ENCODE data around the gene EPHB1. TPM values are rescaled to one million over a fixed set of nuclear protein-coding genes. Genes with fewer than 3 reads are reported as not detected.

The EPHB1 gene
- total and polyA plus RNA-seq, 2 of the 13 experiments (the other 11 are each of a cell fraction or from before 2014, with no cell fraction given), result 0.07 to 0.21 TPM

- H3K9ac ChIP-seq (ENCODE audit: insufficient read depth, low read depth, low read length), result no peak overlapping the region
- CTCF ChIA-PET (ENCODE audit: low intra/inter-chr PET ratio, low total read pairs), result no interaction called here
- no peak overlapping the region for H3K4me3 ChIP-seq (replicated peaks in 1 of 3; ENCODE audit: insufficient read depth in 1 of 3, low read depth in 2 of 3, low read length in 3 of 3)
- in situ Hi-C loops (cut with HindIII; ENCODE audit: extremely low pct_ligation_motif_present, low pct_unique_long_range_greater_than_20kb), result no loop called here
- no peak overlapping the region for H2AFZ ChIP-seq (ENCODE audit: low read length)
- FAIRE-seq, result no peak
- no peaks in the 10 kb centered on the region for H3K9me3 ChIP-seq (ENCODE audit: low read length)
- H3K4me1 ChIP-seq (ENCODE audit: insufficient read depth, low read length), result no peaks in the 10 kb centered on the region
- no peak for ATAC-seq
- TF ChIP-seq FOXC1 (CRISPR knock-in tag; IDR thresholded peaks at IDR 0.05; ENCODE audit: borderline replicate concordance) (no peak), ZNF205 (CRISPR knock-in tag; IDR thresholded peaks at IDR 0.05) (no peak), ZNF563 (CRISPR knock-in tag; IDR thresholded peaks at IDR 0.05) (no peak), GATAD2A (CRISPR knock-in tag; IDR thresholded peaks at IDR 0.05) (no peak), HMGA1 (CRISPR knock-in tag; conservative IDR thresholded peaks at IDR 0.05) (no peak), ZNF263 (CRISPR knock-in tag; IDR thresholded peaks at IDR 0.05) (no peak), ZNF782 (CRISPR knock-in tag; IDR thresholded peaks at IDR 0.05; ENCODE audit: borderline replicate concordance) (no peak), FOXA1 (IDR thresholded peaks at IDR 0.05) (no peak), FOXA1 (CRISPR knock-in tag; IDR thresholded peaks at IDR 0.05) (no peak), ZBTB42 (CRISPR knock-in tag; IDR thresholded peaks at IDR 0.05) (no peak), ZNF550 (CRISPR knock-in tag; IDR thresholded peaks at IDR 0.05; ENCODE audit: borderline replicate concordance) (no peak), KDM5B (CRISPR knock-in tag; IDR thresholded peaks at IDR 0.05; ENCODE audit: borderline replicate concordance) (no peak), RXRA (CRISPR knock-in tag; IDR thresholded peaks at IDR 0.05) (no peak), ZNF512B (CRISPR knock-in tag; IDR thresholded peaks at IDR 0.05; ENCODE audit: borderline replicate concordance) (no peak), HMG20B (CRISPR knock-in tag; conservative IDR thresholded peaks at IDR 0.05) (no peak), ZUFSP (CRISPR knock-in tag; IDR thresholded peaks at IDR 0.05; ENCODE audit: borderline replicate concordance) (no peak), ZBTB3 (CRISPR knock-in tag; IDR thresholded peaks at IDR 0.05; ENCODE audit: borderline replicate concordance, low read depth) (no peak)
- TF ChIP-seq, protein P1, sequence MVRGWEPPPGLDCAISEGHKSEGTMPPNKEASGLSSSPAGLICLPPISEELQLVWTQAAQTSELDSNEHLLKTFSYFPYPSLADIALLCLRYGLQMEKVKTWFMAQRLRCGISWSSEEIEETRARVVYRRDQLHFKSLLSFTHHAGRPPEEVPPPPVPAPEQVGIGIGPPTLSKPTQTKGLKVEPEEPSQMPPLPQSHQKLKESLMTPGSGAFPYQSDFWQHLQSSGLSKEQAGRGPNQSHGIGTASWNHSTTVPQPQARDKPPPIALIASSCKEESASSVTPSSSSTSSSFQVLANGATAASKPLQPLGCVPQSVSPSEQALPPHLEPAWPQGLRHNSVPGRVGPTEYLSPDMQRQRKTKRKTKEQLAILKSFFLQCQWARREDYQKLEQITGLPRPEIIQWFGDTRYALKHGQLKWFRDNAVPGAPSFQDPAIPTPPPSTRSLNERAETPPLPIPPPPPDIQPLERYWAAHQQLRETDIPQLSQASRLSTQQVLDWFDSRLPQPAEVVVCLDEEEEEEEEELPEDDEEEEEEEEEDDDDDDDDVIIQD (CRISPR knock-in tag; IDR thresholded peaks at IDR 0.05; ENCODE audit: low read depth), result no peak
- TF ChIP-seq, protein P2, sequence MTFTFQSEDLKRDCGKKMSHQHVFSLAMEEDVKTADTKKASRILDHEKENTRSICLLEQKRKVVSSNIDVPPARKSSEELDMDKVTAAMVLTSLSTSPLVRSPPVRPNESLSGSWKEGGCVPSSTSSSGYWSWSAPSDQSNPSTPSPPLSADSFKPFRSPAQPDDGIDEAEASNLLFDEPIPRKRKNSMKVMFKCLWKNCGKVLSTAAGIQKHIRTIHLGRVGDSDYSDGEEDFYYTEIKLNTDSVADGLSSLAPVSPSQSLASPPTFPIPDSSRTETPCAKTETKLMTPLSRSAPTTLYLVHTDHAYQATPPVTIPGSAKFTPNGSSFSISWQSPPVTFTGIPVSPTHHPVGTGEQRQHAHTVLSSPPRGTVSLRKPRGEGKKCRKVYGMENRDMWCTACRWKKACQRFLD (CRISPR knock-in tag; IDR thresholded peaks at IDR 0.05; ENCODE audit: borderline replicate concordance), result no peak
- H3K27me3 ChIP-seq (ENCODE audit: control insufficient read depth in 1 of 2, insufficient read depth in 2 of 2, low read length in 2 of 2), result peaks cover 0 to 4% of the 10 kb centered on the region in 2 experiments; a peak in 2 of 5 replicates
- intact Hi-C loops (cut with micrococcal nuclease; ENCODE audit: unreplicated experiment), result no loop called here
- no peaks in the 10 kb centered on the region for H4K20me1 ChIP-seq (ENCODE audit: insufficient read depth, low read length)
- H3K79me2 ChIP-seq (ENCODE audit: insufficient read depth, low read length), result no peaks in the 10 kb centered on the region
- POLR2A ChIA-PET, result no interaction called here
- H3K36me3 ChIP-seq (replicated peaks in 1 of 2; ENCODE audit: control insufficient read depth in 1 of 2, insufficient read depth in 2 of 2, low read length in 2 of 2), result no peaks in the 10 kb centered on the region
- WGBS (ENCODE audit: low lambda C conversion rate), result 2% methylated on average over 4 of the region's 4 CpGs
- H3K4me2 ChIP-seq (ENCODE audit: low read depth, low read length), result no peak overlapping the region
- DNase-seq (ENCODE audit: low spot score), result no peak
- no peak overlapping the region for H3K27ac ChIP-seq (ENCODE audit: extremely low read length, insufficient read depth, low read length)
- no TSS peak for BruUV-seq (replicated peaks)
Measured at GRCh38 chr3:134894533-134894932, 99.5 kb downstream of the EPHB1 start.
